GM12801 (cell line): ENCODE measurements around the gene NOP16.

Source experiments
- CTCF ChIP-seq: IDR thresholded peaks from one replicate; pipeline ENCODE4 v1.5.1; 2011; ENCODE audit warnings: control low read depth; ENCODE audit not compliant: insufficient read length; ENCODE audit errors: extremely low read depth

The NOP16 gene

GRCh38 chr5:176350416-176350815 is 38.0 kb downstream of the NOP16 start:
- TF ChIP-seq CTCF: no peak

- no peak for TF ChIP-seq CTCF
Measured at GRCh38 chr5:176342766-176343458, 45.5 kb downstream of the NOP16 start.

GRCh38 chr5:176342158-176342483 is 46.3 kb downstream of the NOP16 start:
- TF ChIP-seq CTCF: no peak

- no peak for TF ChIP-seq CTCF
Measured at GRCh38 chr5:176341325-176342157, 46.9 kb downstream of the NOP16 start.

GRCh38 chr5:176339304-176339703 is 49.1 kb downstream of the NOP16 start:
- no peak for TF ChIP-seq CTCF

GRCh38 chr5:176337913-176338312 is 50.5 kb downstream of the NOP16 start:
- no peak for TF ChIP-seq CTCF

GRCh38 chr5:176334031-176334770 is 54.2 kb downstream of the NOP16 start:
- TF ChIP-seq CTCF: no peak
